ENCODE data around the gene DNAJC27. TPM values are rescaled to one million over a fixed set of nuclear protein-coding genes. Genes with fewer than 3 reads are reported as not detected.

The DNAJC27 gene
- total and polyA plus RNA-seq, 2 donors (not counting 1 experiment from before 2014, with no cell fraction given) = 6.0 to 16.6 TPM

GRCh38 chr2:24932715-24933114, 39.0 kb downstream of the DNAJC27 start:
- Mint-ChIP-seq H3K9me3 (ENCODE audit: insufficient read depth) (no peaks in the 10 kb centered on the region), H3K27me3 (no peaks in the 10 kb centered on the region), H3K4me1 (peaks cover 5% of the 10 kb centered on the region), H3K4me3 (no peak overlapping the region), H3K27ac (no peak overlapping the region)
- Histone ChIP-seq H2AFZ (ENCODE audit: insufficient read depth, low read depth, low read length, poor library complexity, severe bottlenecking) (no peak overlapping the region), H3K27ac (ENCODE audit: low read length in 2 of 2) (no peak overlapping the region), H3K4me2 (replicated peaks; ENCODE audit: low read depth, low read length, poor library complexity, severe bottlenecking) (no peak overlapping the region), H3K4me1 (ENCODE audit: control insufficient read depth in 2 of 2, insufficient read depth in 2 of 2, low read length in 2 of 2) (peaks cover 0 to 5% of the 10 kb centered on the region in 2 donors), H3K4me3 (ENCODE audit: control extremely low read depth in 1 of 5, extremely low read depth in 1 of 5, insufficient read depth in 1 of 5, low read depth in 2 of 5, low read length in 4 of 5) (no peak overlapping the region), H3K36me3 (replicated peaks in 1 of 2; ENCODE audit: control extremely low read depth in 1 of 2, control insufficient read depth in 1 of 2, extremely low read depth in 1 of 2, insufficient read depth in 2 of 2, low read length in 1 of 2) (no peaks in the 10 kb centered on the region), H4K20me1 (ENCODE audit: control insufficient read depth, insufficient read depth, low read length, poor library complexity, severe bottlenecking) (no peaks in the 10 kb centered on the region), H3K9me3 (ENCODE audit: control extremely low read depth in 1 of 3, control insufficient read depth in 2 of 3, insufficient read depth in 1 of 3, low read length in 2 of 3) (no peaks in the 10 kb centered on the region), H3K79me2 (ENCODE audit: control insufficient read depth, insufficient read depth, low read length) (no peaks in the 10 kb centered on the region), H3K9ac (ENCODE audit: low read length) (no peak overlapping the region), H3K27me3 (replicated peaks in 1 of 4; ENCODE audit: control extremely low read depth in 1 of 4, control insufficient read depth in 3 of 4, insufficient read depth in 4 of 4, low read length in 3 of 4) (no peaks in the 10 kb centered on the region)
- ATAC-seq (ENCODE audit: low read depth) (no peak), DNase-seq (no peak)
- WGBS (ENCODE audit: insufficient coverage) = 97% methylated on average over 5 of the region's 5 CpGs
- no peak for TF ChIP-seq EZH2 (IDR thresholded peaks at IDR 0.05; ENCODE audit: borderline replicate concordance, insufficient read depth, low read depth, low read length, poor library complexity, severe bottlenecking)
- no peak for TF ChIP-seq CTCF (IDR thresholded peaks at IDR 0.05)
- intact Hi-C loops (cut with micrococcal nuclease) = no loop called here
- POLR2A ChIA-PET = no interaction called here
- CTCF ChIA-PET = no interaction called here

DNA sequence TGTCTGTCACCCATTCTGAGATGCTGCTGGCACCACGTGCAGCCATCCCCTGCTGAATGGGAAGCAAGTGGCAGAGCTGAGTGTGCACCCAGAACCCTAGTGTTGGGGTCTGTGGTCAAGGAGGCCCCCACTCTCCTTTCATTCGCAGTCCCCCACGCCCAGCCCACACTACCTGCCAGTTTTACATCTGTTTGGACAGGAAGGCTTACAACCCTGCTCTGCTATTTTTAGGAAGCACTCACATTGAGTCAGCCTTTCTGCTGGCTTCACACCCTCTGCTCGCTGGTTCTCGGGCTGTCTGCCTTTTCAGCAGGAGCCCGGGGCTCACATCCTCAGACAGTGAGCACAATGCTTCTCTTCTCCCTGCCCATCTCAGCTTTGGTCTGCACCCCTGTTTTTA, 41.0 kb downstream of the DNAJC27 start:
- ChIA-PET CTCF (no interaction called here), POLR2A (interaction anchor here (0.7 kb wide), 1 partner anchor 39 kb away, joined by 9 read pairs; no protein-coding TSS in a partner anchor)
- H3K27me3 ChIP-seq (replicated peaks in 1 of 4; ENCODE audit: control extremely low read depth in 1 of 4, control insufficient read depth in 3 of 4, insufficient read depth in 4 of 4, low read length in 3 of 4) = peaks cover 0 to 11% (median 7%) of the 10 kb centered on the region in 4 experiments
- no peak for TF ChIP-seq EZH2 (IDR thresholded peaks at IDR 0.05; ENCODE audit: borderline replicate concordance, insufficient read depth, low read depth, low read length, poor library complexity, severe bottlenecking)
- TF ChIP-seq CTCF (IDR thresholded peaks at IDR 0.05) = no peak
- peak overlapping the region; percentile 60 for H2AFZ ChIP-seq (ENCODE audit: insufficient read depth, low read depth, low read length, poor library complexity, severe bottlenecking)
- no peak overlapping the region for H3K4me3 ChIP-seq (ENCODE audit: control extremely low read depth in 1 of 5, extremely low read depth in 1 of 5, insufficient read depth in 1 of 5, low read depth in 2 of 5, low read length in 4 of 5)
- H3K9me3 ChIP-seq (ENCODE audit: control extremely low read depth in 1 of 3, control insufficient read depth in 2 of 3, insufficient read depth in 1 of 3, low read length in 2 of 3) = peaks cover 0 to 8% (median 0%) of the 10 kb centered on the region in 3 donors
- no peaks in the 10 kb centered on the region for H4K20me1 ChIP-seq (ENCODE audit: control insufficient read depth, insufficient read depth, low read length, poor library complexity, severe bottlenecking)
- H3K27ac Mint-ChIP-seq = no peak overlapping the region
- intact Hi-C loops (cut with micrococcal nuclease) = no loop called here
- peaks cover 3% of the 10 kb centered on the region for H3K27me3 Mint-ChIP-seq
- peaks cover 7 to 18% of the 10 kb centered on the region in 2 donors for H3K4me1 ChIP-seq (ENCODE audit: control insufficient read depth in 2 of 2, insufficient read depth in 2 of 2, low read length in 2 of 2)
- 3% methylated on average over 6 of the region's 6 CpGs for WGBS (ENCODE audit: insufficient coverage)
- no peak overlapping the region for H3K4me3 Mint-ChIP-seq
- ATAC-seq (ENCODE audit: low read depth) (no peak), DNase-seq (no peak)
- H3K9ac ChIP-seq (ENCODE audit: low read length) = no peak overlapping the region
- H3K36me3 ChIP-seq (replicated peaks in 1 of 2; ENCODE audit: control extremely low read depth in 1 of 2, control insufficient read depth in 1 of 2, extremely low read depth in 1 of 2, insufficient read depth in 2 of 2, low read length in 1 of 2) = no peaks in the 10 kb centered on the region
- no peak overlapping the region for H3K27ac ChIP-seq (ENCODE audit: low read length in 2 of 2)
- no peaks in the 10 kb centered on the region for H3K9me3 Mint-ChIP-seq (ENCODE audit: insufficient read depth)
- peaks cover 15% of the 10 kb centered on the region for H3K4me1 Mint-ChIP-seq
- no peaks in the 10 kb centered on the region for H3K79me2 ChIP-seq (ENCODE audit: control insufficient read depth, insufficient read depth, low read length)
- H3K4me2 ChIP-seq (replicated peaks; ENCODE audit: low read depth, low read length, poor library complexity, severe bottlenecking) = no peak overlapping the region

All from B cell (primary cell).